RWPE2 (cell line): ENCODE measurements around the gene PRKRIP1.
"Not testable (repeated sequence)": the region's sequence is repeated elsewhere in the genome, so short reads cannot be mapped to it uniquely, and the experiment has no call there.

Source experiments
- ATAC-seq: fragments of 200-7000 bp; cut with Tn5 transposase; 3 replicates; pipeline ENCODE4 v1.9.1; 2021; ENCODE audit warnings: low read depth
- DNase-seq: peaks from one replicate; pipeline ENCODE4 v3.0.0-alpha.2; 2020; ENCODE audit warnings: low spot score
- H3K27ac ChIP-seq: fragments of 450-650 bp; 2 replicates; pipeline ENCODE4 v1.5.1; 2017; ENCODE audit warnings: mild to moderate bottlenecking; ENCODE audit not compliant: poor library complexity, severe bottlenecking
- H3K27me3 ChIP-seq: fragments of 250-450 bp; sonication (Bioruptor Pico); 2 replicates; pipeline ENCODE4 v1.5.1; 2021; ENCODE audit warnings: mild to moderate bottlenecking, moderate library complexity; ENCODE audit not compliant: insufficient read depth, poor library complexity, severe bottlenecking
- H3K36me3 ChIP-seq: fragments of 250-450 bp; sonication (Bioruptor Pico); 2 replicates; pipeline ENCODE4 v1.5.1; 2020; ENCODE audit warnings: low read depth, mild to moderate bottlenecking, moderate library complexity
- H3K4me1 ChIP-seq: fragments of 250-450 bp; sonication (Bioruptor Pico); 2 replicates; pipeline ENCODE4 v1.5.1; 2021; ENCODE audit warnings: mild to moderate bottlenecking, moderate library complexity; ENCODE audit not compliant: insufficient read depth, poor library complexity, severe bottlenecking
- H3K4me3 ChIP-seq: fragments of 250-450 bp; sonication (Bioruptor Pico); 2 replicates; pipeline ENCODE4 v1.5.1; 2021; ENCODE audit warnings: mild to moderate bottlenecking, moderate library complexity; ENCODE audit not compliant: severe bottlenecking
- H3K9me3 ChIP-seq: fragments of 250-450 bp; sonication (Bioruptor Pico); 2 replicates; pipeline ENCODE4 v1.5.1; 2021; ENCODE audit warnings: mild to moderate bottlenecking, moderate library complexity; ENCODE audit not compliant: severe bottlenecking
- TF ChIP-seq, protein P1 (sequence below): fragments of 450-650 bp; IDR thresholded peaks from one replicate; pipeline ENCODE4 v1.5.1; 2017; ENCODE audit warnings: mild to moderate bottlenecking, moderate library complexity; ENCODE audit not compliant: poor library complexity, severe bottlenecking

PRKRIP1 gene, protein sequence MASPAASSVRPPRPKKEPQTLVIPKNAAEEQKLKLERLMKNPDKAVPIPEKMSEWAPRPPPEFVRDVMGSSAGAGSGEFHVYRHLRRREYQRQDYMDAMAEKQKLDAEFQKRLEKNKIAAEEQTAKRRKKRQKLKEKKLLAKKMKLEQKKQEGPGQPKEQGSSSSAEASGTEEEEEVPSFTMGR

DNA sequence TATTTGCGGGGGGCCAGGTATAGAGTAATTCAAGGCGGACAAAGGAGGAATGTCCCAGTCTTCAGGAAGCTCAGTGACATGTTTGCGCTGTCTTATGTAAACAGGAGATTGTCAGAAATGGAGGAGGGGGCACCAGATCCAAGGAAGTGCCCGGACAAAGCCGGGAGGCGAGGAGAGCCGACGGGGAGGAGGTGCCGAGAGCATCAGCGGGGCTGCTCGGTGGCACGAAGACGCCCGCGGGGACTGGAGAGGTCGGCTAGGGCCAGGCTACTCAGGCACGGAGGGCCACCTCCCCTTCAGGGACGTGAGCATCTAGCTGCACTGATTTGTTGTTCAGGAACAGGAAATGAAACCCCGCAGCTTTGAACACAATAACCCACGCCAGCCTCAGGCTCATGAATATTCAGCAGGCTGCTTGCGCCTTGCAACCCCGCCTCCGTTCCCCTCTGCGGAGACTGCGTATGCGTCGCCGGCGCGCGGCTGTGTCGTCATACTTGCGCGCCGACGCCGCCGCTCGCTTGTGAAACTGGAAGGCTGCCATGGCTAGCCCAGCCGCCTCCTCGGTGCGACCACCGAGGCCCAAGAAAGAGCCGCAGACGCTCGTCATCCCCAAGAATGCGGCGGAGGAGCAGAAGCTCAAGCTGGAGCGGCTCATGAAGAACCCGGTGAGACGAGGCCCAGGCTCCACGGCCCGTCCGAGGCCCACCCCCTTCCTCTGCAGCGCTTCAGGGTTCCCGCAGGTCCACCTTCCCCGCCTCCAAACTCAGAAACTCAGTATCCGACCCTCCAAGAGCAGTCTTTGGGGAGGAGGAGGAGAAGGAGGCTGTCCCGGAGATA lies at the start of gene PRKRIP1:
PRKRIP1 (plus strand) TSS at position 491 of the 837 bp plus-strand sequence; CDS start at position 540, 49 bp downstream.
- TF ChIP-seq, protein P1, sequence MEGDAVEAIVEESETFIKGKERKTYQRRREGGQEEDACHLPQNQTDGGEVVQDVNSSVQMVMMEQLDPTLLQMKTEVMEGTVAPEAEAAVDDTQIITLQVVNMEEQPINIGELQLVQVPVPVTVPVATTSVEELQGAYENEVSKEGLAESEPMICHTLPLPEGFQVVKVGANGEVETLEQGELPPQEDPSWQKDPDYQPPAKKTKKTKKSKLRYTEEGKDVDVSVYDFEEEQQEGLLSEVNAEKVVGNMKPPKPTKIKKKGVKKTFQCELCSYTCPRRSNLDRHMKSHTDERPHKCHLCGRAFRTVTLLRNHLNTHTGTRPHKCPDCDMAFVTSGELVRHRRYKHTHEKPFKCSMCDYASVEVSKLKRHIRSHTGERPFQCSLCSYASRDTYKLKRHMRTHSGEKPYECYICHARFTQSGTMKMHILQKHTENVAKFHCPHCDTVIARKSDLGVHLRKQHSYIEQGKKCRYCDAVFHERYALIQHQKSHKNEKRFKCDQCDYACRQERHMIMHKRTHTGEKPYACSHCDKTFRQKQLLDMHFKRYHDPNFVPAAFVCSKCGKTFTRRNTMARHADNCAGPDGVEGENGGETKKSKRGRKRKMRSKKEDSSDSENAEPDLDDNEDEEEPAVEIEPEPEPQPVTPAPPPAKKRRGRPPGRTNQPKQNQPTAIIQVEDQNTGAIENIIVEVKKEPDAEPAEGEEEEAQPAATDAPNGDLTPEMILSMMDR, result no peak
- no peaks in the 10 kb centered on the region for H3K4me1 ChIP-seq
- H3K4me3 ChIP-seq, result peak within 1 kb of the TSS; percentile 76
- no peaks in the 10 kb centered on the region for H3K9me3 ChIP-seq
- DNase-seq, result peak; percentile 84
- ATAC-seq, result peak; percentile 90
- peaks cover 52% of the 10 kb centered on the region for H3K36me3 ChIP-seq
- H3K27ac ChIP-seq, result peak within 1 kb of the TSS; percentile 42
- no peaks in the 10 kb centered on the region for H3K27me3 ChIP-seq

DNA sequence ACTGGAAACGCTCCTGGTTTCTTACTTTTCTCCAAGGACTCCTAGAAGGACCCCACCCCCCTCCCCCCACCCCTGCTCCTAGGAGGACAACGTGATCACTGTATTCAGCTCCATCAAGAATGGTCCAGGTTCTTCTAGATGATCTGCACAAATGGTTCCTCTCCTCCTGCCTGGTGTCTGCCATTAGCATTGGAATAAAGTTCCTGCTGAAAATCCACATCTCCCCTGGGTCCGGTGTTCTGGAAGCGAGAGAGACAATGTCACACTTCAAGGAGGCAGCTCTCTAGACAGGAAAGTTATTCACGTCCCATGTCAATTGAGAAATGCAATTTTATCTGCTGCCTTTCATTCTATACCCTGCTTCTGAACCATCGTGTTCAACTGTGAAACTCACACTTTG lies 49.2 kb upstream of the PRKRIP1 start:
- not testable (repeated sequence) for H3K36me3 ChIP-seq, H3K27me3 ChIP-seq, H3K4me1 ChIP-seq, H3K9me3 ChIP-seq, H3K27ac ChIP-seq, ATAC-seq, H3K4me3 ChIP-seq, DNase-seq

DNA sequence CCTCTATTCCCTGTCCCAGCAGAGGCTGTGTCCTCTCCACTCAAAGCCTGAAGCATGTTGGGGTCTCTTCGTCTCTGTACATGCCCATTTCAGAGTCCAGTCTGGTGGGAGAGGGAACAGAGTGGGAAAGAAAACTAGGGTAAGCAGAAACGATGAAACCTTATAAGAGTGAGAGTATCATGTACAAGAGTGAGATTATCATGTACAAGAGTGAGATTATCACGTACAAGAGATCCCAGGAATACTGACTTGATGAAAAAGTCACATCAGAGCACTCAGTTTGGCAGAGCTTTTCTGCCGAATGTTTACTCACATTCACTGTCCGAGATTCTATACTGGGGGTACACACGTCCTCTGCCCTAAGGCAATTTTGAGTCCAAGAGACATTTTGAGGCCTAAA lies 39.8 kb upstream of the PRKRIP1 start, which contains the start of gene SPDYE6:
SPDYE6 (minus strand) TSS at position 101 of the 400 bp plus-strand sequence. CDS start 421 bp downstream, outside the sequence.
- H3K9me3 ChIP-seq, DNase-seq, H3K27me3 ChIP-seq, H3K4me1 ChIP-seq, H3K27ac ChIP-seq, ATAC-seq, H3K4me3 ChIP-seq, H3K36me3 ChIP-seq: not testable (repeated sequence)

DNA sequence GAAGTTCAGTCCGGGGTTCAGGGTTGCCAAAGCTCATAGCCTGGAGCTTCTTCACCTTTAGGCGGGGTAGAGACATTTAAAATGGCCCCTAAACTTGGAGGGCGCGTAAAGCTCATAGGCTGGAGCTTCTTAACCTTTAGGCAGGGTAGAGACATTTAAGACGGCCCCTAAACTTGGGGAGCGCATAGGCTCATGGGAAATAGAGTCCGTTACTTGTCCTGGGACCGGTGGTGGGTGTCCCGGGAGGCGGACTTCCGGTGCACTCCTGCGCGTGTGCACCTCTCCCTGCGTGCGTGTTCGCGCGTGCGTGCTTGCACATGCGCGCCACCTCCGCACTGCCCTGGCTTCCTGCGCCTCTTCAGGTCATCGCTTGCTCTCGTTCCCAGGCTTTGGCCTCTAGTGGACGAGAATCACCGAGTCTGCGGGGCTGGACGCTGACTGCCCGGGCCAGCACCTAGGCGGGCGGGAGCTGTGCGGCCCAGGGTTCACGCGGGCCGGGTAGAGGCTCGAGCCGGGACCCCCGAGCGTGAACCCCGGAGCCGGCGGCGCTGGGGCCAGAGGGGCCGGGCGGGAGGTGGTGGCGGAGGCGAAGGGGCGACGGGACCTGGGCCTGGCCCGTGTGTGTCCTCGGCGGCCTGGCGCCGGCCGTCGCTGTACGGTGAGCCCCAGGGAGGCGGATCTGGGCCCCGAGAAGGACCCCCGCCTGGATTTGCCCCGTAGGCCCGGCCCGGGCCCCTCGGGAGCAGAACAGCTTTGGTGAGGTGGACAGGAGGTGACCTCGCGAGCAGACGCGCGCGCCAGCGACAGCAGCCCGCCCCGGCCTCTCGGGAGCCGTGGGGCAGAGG lies 32.4 kb upstream of the PRKRIP1 start:
- H3K4me1 ChIP-seq, H3K27me3 ChIP-seq, H3K9me3 ChIP-seq, H3K36me3 ChIP-seq: not testable (repeated sequence)
- ATAC-seq (peak; percentile 99), DNase-seq (peak; percentile 97)
- Histone ChIP-seq H3K27ac (peak overlapping the region; percentile 54), H3K4me3 (peak overlapping the region; percentile 54)

DNA sequence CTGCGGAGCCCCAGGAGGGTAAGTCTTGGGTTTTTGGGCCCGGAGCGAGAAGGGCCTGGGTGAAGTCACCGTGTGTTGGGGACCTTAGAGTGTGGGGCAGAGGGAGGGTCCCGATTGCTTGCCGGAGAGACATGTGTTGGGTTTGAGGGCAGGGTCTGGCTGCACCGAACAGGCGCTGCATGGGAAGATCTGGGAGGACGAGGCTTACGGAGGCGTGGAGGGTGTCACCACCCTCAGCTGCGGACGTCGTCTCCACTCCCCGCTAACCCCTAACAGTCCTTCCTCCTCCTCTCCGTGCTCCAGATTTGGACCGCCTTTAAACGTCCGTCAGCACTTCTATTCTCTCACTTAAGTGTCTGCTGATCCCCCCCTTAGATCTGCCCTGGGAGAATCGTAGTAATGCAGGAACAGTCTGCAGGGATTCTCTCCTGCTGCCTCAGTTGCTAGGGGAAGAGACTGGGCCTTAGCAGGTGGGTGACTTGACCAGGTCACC lies 31.7 kb upstream of the PRKRIP1 start:
- not testable (repeated sequence) for DNase-seq, H3K9me3 ChIP-seq, H3K4me1 ChIP-seq, ATAC-seq, H3K36me3 ChIP-seq, H3K27me3 ChIP-seq
- Histone ChIP-seq H3K27ac (peak overlapping the region; percentile 54), H3K4me3 (peak overlapping the region; percentile 54)

DNA sequence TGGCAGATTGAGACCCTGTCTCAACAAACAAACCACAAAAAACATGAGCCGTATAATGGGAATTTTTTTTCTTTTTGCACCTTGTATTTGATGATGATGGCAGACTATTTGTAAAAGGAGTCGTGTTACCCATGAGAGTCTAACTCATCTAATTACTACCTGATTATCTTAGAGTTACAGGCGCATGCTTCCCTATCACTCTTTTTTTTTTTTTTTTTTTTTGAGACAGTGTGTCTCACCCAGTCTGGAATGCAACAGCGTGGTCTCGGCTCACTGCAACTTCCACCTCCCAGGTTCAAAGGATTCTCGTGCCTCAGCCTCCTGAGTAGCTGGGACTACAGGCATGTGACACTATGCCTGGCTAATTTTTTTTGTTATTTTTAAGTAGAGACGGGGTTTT lies 30.8 kb upstream of the PRKRIP1 start:
- not testable (repeated sequence) for H3K9me3 ChIP-seq, H3K27ac ChIP-seq, H3K36me3 ChIP-seq, H3K4me3 ChIP-seq, ATAC-seq, H3K27me3 ChIP-seq, DNase-seq, H3K4me1 ChIP-seq

DNA sequence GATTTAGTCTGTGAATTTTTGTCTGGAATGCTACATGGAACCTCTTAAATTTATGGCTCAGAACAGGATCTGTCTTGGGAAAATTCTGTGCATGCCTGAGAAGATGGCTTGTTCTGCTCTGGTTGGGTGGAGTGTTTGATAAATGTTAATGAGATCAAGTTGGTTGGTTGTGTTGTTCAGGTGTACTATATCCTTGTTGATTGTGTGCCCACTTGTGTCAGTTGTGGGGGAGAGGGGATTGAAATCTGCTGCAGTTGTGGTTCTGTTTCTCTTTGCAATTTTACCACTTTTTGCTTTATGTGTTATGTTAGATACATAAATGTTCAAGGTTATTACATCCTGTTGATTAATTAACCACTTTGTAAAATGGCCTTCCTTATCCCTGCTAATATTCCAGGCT lies 26.1 kb upstream of the PRKRIP1 start:
- ATAC-seq, H3K27me3 ChIP-seq, H3K9me3 ChIP-seq, DNase-seq, H3K27ac ChIP-seq, H3K4me1 ChIP-seq, H3K4me3 ChIP-seq: not testable (repeated sequence)
- H3K36me3 ChIP-seq, result peaks cover 21% of the 10 kb centered on the region

DNA sequence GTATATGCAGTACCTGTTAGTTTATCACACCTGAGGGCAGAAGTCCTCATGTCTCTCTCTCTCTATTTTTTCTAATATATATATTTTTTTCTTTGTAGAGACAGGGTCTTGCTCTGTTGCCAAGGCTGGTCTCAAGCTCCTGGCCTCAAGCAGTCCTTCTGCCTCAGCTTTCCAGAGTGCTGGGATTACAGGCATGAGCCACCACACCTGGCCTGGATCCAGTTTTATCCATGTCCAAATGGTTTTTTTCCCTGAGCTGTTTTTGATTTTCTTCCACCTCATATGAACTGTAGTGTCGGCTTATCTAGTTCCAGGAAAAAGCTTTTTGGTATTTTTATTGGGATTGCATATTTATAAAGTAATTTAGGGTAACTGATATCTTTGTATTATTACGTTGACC lies 23.4 kb upstream of the PRKRIP1 start:
- ATAC-seq, H3K27ac ChIP-seq, H3K27me3 ChIP-seq, DNase-seq, H3K9me3 ChIP-seq, H3K4me3 ChIP-seq, H3K4me1 ChIP-seq: not testable (repeated sequence)
- peaks cover 26% of the 10 kb centered on the region for H3K36me3 ChIP-seq
